MM.1S (cell line): ENCODE data around the gene CNTNAP4.

ENCODE experiments used
- CTCF ChIP-seq: fragments of 300-600 bp; sonication (generic); IDR thresholded peaks from 2 replicates; pipeline ENCODE4 v1.5.1; 2016; ENCODE audit warnings: antibody characterized with exemption, low read length, mixed read lengths
- EZH2 ChIP-seq: fragments of 300-600 bp; sonication (generic); optimal IDR thresholded peaks from 2 replicates; pipeline ENCODE3; 2017; ENCODE audit warnings: low read depth, mild to moderate bottlenecking, antibody characterized with exemption, low read length, mixed read lengths
- EZH2phosphoT487 ChIP-seq: fragments of 300-600 bp; sonication (generic); IDR thresholded peaks from 2 replicates; pipeline ENCODE4 v1.6.1; 2018; ENCODE audit warnings: antibody characterized with exemption, low read length

DNA sequence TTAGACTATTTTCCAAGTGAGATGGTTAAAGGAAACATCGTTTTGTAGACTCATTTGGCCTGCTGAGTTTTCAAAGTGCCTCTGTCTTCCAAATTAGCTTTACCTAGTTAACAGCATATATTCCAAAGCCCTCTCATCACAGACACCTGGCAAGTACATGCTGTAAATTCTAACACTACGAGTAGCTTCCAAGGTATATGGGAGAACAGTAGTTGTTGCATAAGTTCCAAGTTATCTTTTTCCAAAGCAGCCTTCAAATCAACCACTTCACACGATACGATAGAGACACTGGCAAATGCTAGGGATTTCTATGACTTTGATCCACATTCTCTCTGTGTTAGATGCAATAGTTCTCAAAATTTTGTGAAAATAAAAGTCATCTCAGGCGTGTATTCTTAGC, 299.3 kb downstream of the CNTNAP4 start:
- TF ChIP-seq EZH2 (no peak), CTCF (no peak), EZH2phosphoT487 (no peak)
